Panc1 (cell line): Measurements from ENCODE around the gene ABCC3. TPM values are rescaled to one million over a fixed set of nuclear protein-coding genes. Genes with fewer than 3 reads are reported as not detected.

Experiments used
- ATAC-seq: fragments of 200-7000 bp; cut with Tn5 transposase; 2 replicates; pipeline ENCODE4 v1.9.1; 2020; ENCODE audit warnings: mild to moderate bottlenecking, moderate library complexity
- BruUV-seq: library from RNA; stranded (reverse); fragments of 400-500 nt; replicated peaks from 2 replicates; lab custom pipeline; 2021; lab: Mats Ljungman, UMichigan
- CTCF ChIA-PET: fragments of 300-600 bp; sonication (Branson Sonifier 250); formaldehyde crosslinking; loops from one replicate; lab custom pipeline; 2022; ENCODE audit warnings: antibody characterized with exemption; lab: Charles Lee
- POLR2A ChIA-PET: fragments of 300-600 bp; sonication (Branson Sonifier 250); formaldehyde crosslinking; loops from one replicate; lab custom pipeline; 2022; ENCODE audit warnings: antibody characterized with exemption; lab: Charles Lee
- DNase-seq: peaks from one replicate; pipeline ENCODE4 v3.0.0-alpha.2; 2010; ENCODE audit warnings: low read depth, low spot score
- H3K27ac ChIP-seq: 2 replicates; pipeline ENCODE4 v1.5.1; 2011; ENCODE audit warnings: mild to moderate bottlenecking, low read length, inconsistent platforms
- H3K27me3 ChIP-seq: fragments of 200-500 bp; sonication (Bioruptor generic); 2 replicates; pipeline ENCODE4 v1.6.0; 2014; ENCODE audit warnings: low read length, inconsistent platforms; ENCODE audit not compliant: control insufficient read depth, insufficient read depth
- H3K36me3 ChIP-seq: fragments of 200-500 bp; sonication (Bioruptor generic); 2 replicates; pipeline ENCODE4 v1.5.1; 2014; ENCODE audit warnings: inconsistent platforms, mild to moderate bottlenecking, low read length, moderate library complexity; ENCODE audit not compliant: control insufficient read depth, insufficient read depth
- H3K4me1 ChIP-seq: 2 replicates; pipeline ENCODE4 v1.5.1; 2011; ENCODE audit warnings: inconsistent platforms, mild to moderate bottlenecking, low read length, moderate library complexity; ENCODE audit not compliant: control insufficient read depth, insufficient read depth
- H3K4me3 ChIP-seq, 2 experiments: 2 replicates each; pipeline ENCODE4 v1.5.1; 2011 to 2012; ENCODE audit warnings: low read depth in 2 of 2, low read length in 2 of 2, mild to moderate bottlenecking in 2 of 2, inconsistent platforms in 1 of 2, moderate library complexity in 1 of 2
- H3K9me3 ChIP-seq: fragments of 200-500 bp; sonication (Bioruptor generic); 2 replicates; pipeline ENCODE4 v1.5.1; 2014; ENCODE audit warnings: low read depth, mild to moderate bottlenecking, inconsistent platforms, low read length, moderate library complexity; ENCODE audit not compliant: control insufficient read depth, insufficient read depth
- POLR2AphosphoS5 ChIP-seq: IDR thresholded peaks from 2 replicates; pipeline ENCODE4 v1.6.1; 2012; ENCODE audit warnings: mild to moderate bottlenecking, low read depth, low read length, moderate library complexity
- SIN3A ChIP-seq: IDR thresholded peaks from 2 replicates; pipeline ENCODE4 v1.6.1; 2012; ENCODE audit warnings: low read depth, mild to moderate bottlenecking, low read length, moderate library complexity, borderline replicate concordance; ENCODE audit not compliant: insufficient read depth
- TCF7L2 ChIP-seq: IDR thresholded peaks from 2 replicates; pipeline ENCODE4 v1.6.1; 2011; ENCODE audit warnings: mild to moderate bottlenecking, low read depth, low read length, inconsistent platforms
- in situ Hi-C: cut with HindIII; loops from 2 replicates; pipeline ENCODE4 v1.10.0; 2016; ENCODE audit warnings: low sequenced_read_pairs, low pct_unique_long_range_greater_than_20kb
- intact Hi-C: fragments of 100-400 bp; cut with micrococcal nuclease; formaldehyde crosslinking; loops from one replicate; pipeline ENCODE4 v1.10.0; 2022; ENCODE audit not compliant: unreplicated experiment
- total RNA-seq: library from RNA; stranded (reverse); gene quantifications from one replicate; pipeline ENCODE4 v1.2.1, GENCODE V29; 2021; ENCODE audit not compliant: unreplicated experiment
- TF ChIP-seq, protein P1 (sequence below): fragments of 450-650 bp; IDR thresholded peaks from 2 replicates; pipeline ENCODE4 v1.5.1; 2017; ENCODE audit warnings: mild to moderate bottlenecking
- TF ChIP-seq, protein P2 (sequence below), 2 experiments: IDR thresholded peaks; 2 replicates each; pipeline ENCODE4 v1.6.1; 2011 to 2012; ENCODE audit warnings: low read depth in 2 of 2, control low read depth in 1 of 2, low read length in 1 of 2, mild to moderate bottlenecking in 1 of 2, moderate library complexity in 1 of 2; ENCODE audit not compliant: insufficient read depth in 1 of 2

Gene ABCC3
- total RNA-seq, 1 experiment from 2014 or later = 128 TPM

DNA sequence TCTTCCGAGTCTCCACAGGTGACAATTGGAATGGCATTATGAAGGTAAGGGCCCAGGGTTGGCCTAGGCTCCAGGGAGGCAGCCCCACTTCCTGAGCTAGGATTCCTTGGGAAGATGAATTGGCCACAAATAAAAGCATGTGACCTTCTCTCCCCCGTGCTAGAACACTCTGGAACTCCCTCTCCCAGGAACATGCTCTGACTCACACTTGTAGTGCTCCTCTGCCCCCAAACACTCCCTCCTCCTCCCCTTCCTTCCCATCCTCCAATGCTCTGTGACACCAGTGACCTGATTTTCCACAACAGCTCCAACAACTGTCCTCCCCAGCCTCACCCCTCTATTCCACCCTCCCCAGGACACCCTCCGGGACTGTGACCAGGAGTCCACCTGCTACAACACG is 16.4 kb upstream of the ABCC3 start:
- H3K27me3 ChIP-seq = no peaks in the 10 kb centered on the region
- no peak overlapping the region for H3K4me3 ChIP-seq
- CTCF ChIA-PET = no interaction called here
- H3K9me3 ChIP-seq = no peaks in the 10 kb centered on the region
- TF ChIP-seq POLR2AphosphoS5 (no peak), TCF7L2 (no peak), SIN3A (no peak)
- TF ChIP-seq, protein P1, sequence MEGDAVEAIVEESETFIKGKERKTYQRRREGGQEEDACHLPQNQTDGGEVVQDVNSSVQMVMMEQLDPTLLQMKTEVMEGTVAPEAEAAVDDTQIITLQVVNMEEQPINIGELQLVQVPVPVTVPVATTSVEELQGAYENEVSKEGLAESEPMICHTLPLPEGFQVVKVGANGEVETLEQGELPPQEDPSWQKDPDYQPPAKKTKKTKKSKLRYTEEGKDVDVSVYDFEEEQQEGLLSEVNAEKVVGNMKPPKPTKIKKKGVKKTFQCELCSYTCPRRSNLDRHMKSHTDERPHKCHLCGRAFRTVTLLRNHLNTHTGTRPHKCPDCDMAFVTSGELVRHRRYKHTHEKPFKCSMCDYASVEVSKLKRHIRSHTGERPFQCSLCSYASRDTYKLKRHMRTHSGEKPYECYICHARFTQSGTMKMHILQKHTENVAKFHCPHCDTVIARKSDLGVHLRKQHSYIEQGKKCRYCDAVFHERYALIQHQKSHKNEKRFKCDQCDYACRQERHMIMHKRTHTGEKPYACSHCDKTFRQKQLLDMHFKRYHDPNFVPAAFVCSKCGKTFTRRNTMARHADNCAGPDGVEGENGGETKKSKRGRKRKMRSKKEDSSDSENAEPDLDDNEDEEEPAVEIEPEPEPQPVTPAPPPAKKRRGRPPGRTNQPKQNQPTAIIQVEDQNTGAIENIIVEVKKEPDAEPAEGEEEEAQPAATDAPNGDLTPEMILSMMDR = no peak
- TF ChIP-seq, protein P2, sequence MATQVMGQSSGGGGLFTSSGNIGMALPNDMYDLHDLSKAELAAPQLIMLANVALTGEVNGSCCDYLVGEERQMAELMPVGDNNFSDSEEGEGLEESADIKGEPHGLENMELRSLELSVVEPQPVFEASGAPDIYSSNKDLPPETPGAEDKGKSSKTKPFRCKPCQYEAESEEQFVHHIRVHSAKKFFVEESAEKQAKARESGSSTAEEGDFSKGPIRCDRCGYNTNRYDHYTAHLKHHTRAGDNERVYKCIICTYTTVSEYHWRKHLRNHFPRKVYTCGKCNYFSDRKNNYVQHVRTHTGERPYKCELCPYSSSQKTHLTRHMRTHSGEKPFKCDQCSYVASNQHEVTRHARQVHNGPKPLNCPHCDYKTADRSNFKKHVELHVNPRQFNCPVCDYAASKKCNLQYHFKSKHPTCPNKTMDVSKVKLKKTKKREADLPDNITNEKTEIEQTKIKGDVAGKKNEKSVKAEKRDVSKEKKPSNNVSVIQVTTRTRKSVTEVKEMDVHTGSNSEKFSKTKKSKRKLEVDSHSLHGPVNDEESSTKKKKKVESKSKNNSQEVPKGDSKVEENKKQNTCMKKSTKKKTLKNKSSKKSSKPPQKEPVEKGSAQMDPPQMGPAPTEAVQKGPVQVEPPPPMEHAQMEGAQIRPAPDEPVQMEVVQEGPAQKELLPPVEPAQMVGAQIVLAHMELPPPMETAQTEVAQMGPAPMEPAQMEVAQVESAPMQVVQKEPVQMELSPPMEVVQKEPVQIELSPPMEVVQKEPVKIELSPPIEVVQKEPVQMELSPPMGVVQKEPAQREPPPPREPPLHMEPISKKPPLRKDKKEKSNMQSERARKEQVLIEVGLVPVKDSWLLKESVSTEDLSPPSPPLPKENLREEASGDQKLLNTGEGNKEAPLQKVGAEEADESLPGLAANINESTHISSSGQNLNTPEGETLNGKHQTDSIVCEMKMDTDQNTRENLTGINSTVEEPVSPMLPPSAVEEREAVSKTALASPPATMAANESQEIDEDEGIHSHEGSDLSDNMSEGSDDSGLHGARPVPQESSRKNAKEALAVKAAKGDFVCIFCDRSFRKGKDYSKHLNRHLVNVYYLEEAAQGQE (IDR thresholded peaks at IDR 0.05; ENCODE audit: insufficient read depth in 1 of 2, low read depth in 2 of 2, low read length in 1 of 2) = no peak
- H3K27ac ChIP-seq = no peak overlapping the region
- H3K4me1 ChIP-seq = peaks cover 3% of the 10 kb centered on the region
- intact Hi-C loops (no loop called here), in situ Hi-C loops (no loop called here)
- BruUV-seq = no TSS peak
- DNase-seq (no peak), ATAC-seq (no peak)
- H3K36me3 ChIP-seq = no peaks in the 10 kb centered on the region; the same call in 1 of the 2 replicates
- POLR2A ChIA-PET = no interaction called here

DNA sequence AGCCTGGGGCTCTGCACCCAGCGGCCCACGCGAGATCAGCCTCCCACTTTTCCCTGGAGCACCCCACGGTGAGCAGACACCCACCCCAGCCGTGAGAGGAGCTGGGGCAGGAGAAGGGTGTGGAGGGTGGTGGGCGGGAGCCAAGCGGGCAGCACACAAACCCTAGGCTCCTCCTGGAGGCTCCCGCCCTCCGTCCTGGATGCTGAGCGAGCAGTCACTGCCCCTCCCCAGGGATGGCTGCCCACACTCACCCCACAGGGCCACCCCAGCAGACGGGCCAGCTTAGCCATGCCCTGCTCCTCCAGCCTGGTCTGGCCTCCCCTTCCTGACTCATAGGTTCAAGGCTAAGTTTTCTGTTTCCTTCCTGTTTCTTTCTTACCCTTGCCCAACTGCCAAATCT is 15.7 kb upstream of the ABCC3 start:
- H3K9me3 ChIP-seq = no peaks in the 10 kb centered on the region
- peaks cover 6% of the 10 kb centered on the region for H3K4me1 ChIP-seq
- no peak overlapping the region for H3K27ac ChIP-seq
- in situ Hi-C loops (no loop called here), intact Hi-C loops (no loop called here)
- no peaks in the 10 kb centered on the region for H3K36me3 ChIP-seq
- no peaks in the 10 kb centered on the region for H3K27me3 ChIP-seq
- no peak for ATAC-seq
- POLR2A ChIA-PET = no interaction called here
- TF ChIP-seq TCF7L2 = no peak
- TF ChIP-seq SIN3A = no peak
- no peak for TF ChIP-seq POLR2AphosphoS5
- TF ChIP-seq, protein P1 = no peak
- TF ChIP-seq, protein P2 (IDR thresholded peaks at IDR 0.05; ENCODE audit: insufficient read depth in 1 of 2, low read depth in 2 of 2, low read length in 1 of 2) = no peak
- CTCF ChIA-PET = no interaction called here
- no peak overlapping the region for H3K4me3 ChIP-seq
- no TSS peak for BruUV-seq
- DNase-seq = no peak
